ENCODE results near the gene PCAT7.

PCAT7 gene

GRCh38 chr9:94517254-94517653 is 37.6 kb upstream of the PCAT7 start:
- TF ChIP-seq, protein P1, sequence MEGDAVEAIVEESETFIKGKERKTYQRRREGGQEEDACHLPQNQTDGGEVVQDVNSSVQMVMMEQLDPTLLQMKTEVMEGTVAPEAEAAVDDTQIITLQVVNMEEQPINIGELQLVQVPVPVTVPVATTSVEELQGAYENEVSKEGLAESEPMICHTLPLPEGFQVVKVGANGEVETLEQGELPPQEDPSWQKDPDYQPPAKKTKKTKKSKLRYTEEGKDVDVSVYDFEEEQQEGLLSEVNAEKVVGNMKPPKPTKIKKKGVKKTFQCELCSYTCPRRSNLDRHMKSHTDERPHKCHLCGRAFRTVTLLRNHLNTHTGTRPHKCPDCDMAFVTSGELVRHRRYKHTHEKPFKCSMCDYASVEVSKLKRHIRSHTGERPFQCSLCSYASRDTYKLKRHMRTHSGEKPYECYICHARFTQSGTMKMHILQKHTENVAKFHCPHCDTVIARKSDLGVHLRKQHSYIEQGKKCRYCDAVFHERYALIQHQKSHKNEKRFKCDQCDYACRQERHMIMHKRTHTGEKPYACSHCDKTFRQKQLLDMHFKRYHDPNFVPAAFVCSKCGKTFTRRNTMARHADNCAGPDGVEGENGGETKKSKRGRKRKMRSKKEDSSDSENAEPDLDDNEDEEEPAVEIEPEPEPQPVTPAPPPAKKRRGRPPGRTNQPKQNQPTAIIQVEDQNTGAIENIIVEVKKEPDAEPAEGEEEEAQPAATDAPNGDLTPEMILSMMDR (IDR thresholded peaks at IDR 0.05; ENCODE audit: control extremely low read depth, extremely low read depth, low read depth, missing control alignments), result no peak
- POLR2A ChIA-PET, result no interaction called here
- CTCF ChIA-PET, result no interaction called here

DNA sequence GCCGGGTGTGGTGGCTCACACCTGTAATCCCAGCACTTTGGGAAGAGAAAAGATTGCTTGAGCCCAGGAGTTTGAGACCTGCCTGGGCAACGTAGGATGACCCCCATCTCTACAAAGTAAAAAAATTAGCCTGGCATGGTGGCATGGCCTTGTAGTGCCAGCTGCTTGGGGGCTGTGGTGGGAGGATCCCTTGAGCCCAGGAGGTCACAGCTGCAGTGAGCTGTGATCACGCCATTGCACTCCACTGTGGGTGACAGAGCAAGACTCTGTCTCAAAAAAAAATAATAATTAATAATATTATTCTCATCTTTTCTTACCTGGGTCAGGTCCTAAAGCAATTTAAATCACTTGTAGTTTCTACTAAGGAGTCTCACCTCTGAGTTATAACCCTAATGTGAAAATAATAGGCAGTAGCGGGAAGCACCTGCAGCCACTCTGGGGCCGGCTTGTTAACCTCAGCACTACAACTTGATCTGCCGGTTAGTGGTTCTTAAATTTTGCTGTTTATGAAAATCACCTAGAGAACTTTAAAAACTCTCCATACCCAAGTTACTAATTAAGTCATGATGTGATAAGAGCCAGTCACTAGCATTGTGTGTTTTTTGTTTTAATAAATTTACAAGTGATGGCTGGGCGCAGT is 29.4 kb upstream of the PCAT7 start:
- ChIA-PET CTCF (no interaction called here), POLR2A (no interaction called here)
- DNase-seq (ENCODE audit: extremely low spot score), result no peak
- TF ChIP-seq, protein P1 (IDR thresholded peaks at IDR 0.05; ENCODE audit: control extremely low read depth, extremely low read depth, low read depth, missing control alignments), result no peak

More at GRCh38 chr9:94517254-94517653, 37.6 kb upstream of the PCAT7 start:
- no peak for DNase-seq (ENCODE audit: extremely low spot score)

DNA sequence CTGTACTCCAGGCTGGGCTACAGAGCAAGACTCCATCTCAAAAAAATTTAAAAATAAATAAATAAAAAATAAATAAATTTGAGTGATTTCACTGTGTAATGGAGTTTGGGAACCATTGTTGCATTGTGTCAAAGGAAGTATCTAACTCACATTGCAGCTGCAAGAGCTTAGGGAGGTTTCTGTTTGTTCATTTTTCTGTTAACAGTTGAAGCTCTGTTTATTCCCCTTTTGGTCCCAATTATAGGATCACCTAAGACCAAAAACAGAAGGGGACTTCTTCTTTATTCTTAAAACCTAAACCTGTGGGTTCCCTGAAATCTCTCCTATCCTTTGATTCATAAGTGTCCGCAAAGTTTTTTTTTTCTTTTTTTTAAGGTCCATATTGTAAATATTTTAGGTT is 28.6 kb upstream of the PCAT7 start:
- no peak for DNase-seq (ENCODE audit: extremely low spot score)
- ChIA-PET CTCF (no interaction called here), POLR2A (no interaction called here)
- TF ChIP-seq, protein P1 (IDR thresholded peaks at IDR 0.05; ENCODE audit: control extremely low read depth, extremely low read depth, low read depth, missing control alignments), result no peak

- DNase-seq (ENCODE audit: extremely low spot score), result no peak
- ChIA-PET POLR2A (no interaction called here), CTCF (interaction anchor here (1.0 kb wide), 2 partner anchors 17 to 38 kb away, joined by 3 to 4 read pairs; no protein-coding TSS in a partner anchor)
- TF ChIP-seq, protein P1 (IDR thresholded peaks at IDR 0.05; ENCODE audit: control extremely low read depth, extremely low read depth, low read depth, missing control alignments), result no peak
Measured at GRCh38 chr9:94526951-94527350, 27.9 kb upstream of the PCAT7 start.

GRCh38 chr9:94528886-94529285 is 26.0 kb upstream of the PCAT7 start:
- DNase-seq (ENCODE audit: extremely low spot score), result no peak
- TF ChIP-seq, protein P1 (IDR thresholded peaks at IDR 0.05; ENCODE audit: control extremely low read depth, extremely low read depth, low read depth, missing control alignments), result no peak
- POLR2A ChIA-PET, result no interaction called here

GRCh38 chr9:94533155-94533554 is 21.7 kb upstream of the PCAT7 start:
- ChIA-PET CTCF (no interaction called here), POLR2A (no interaction called here)
- TF ChIP-seq, protein P1 (IDR thresholded peaks at IDR 0.05; ENCODE audit: control extremely low read depth, extremely low read depth, low read depth, missing control alignments), result no peak
- DNase-seq (ENCODE audit: extremely low spot score), result no peak

More at GRCh38 chr9:94528886-94529285, 26.0 kb upstream of the PCAT7 start:
- CTCF ChIA-PET, result no interaction called here
